Upper lobe of right lung (tissue), 1 donor: Measurements from ENCODE around the gene PKD2L1. TPM values are rescaled to one million over a fixed set of nuclear protein-coding genes. Genes with fewer than 3 reads are reported as not detected.

Experiments used
- ATAC-seq: fragments of 200-7000 bp; cut with Tn5 transposase; one replicate; pipeline ENCODE4 v1.9.1; 2020; ENCODE audit warnings: mild to moderate bottlenecking, moderate library complexity
- DNase-seq: peaks from one replicate; pipeline ENCODE4 v3.0.0-alpha.2; 2020
- H3K27ac ChIP-seq: fragments of 200-600 bp; one replicate; pipeline ENCODE4 v1.8.0; 2022
- H3K27me3 ChIP-seq: fragments of 200-600 bp; one replicate; pipeline ENCODE4 v1.8.0; 2022; ENCODE audit warnings: mild to moderate bottlenecking
- H3K36me3 ChIP-seq: fragments of 200-600 bp; one replicate; pipeline ENCODE4 v1.8.0; 2022
- H3K4me1 ChIP-seq: fragments of 200-600 bp; one replicate; pipeline ENCODE4 v1.8.0; 2022
- H3K4me3 ChIP-seq: fragments of 200-600 bp; one replicate; pipeline ENCODE4 v1.8.0; 2022; ENCODE audit warnings: mild to moderate bottlenecking
- H3K9me3 ChIP-seq: fragments of 200-600 bp; one replicate; pipeline ENCODE4 v1.8.0; 2022
- intact Hi-C: fragments of 100-400 bp; cut with DNase I; formaldehyde crosslinking; loops from one replicate; pipeline ENCODE4 v1.11.0; 2022
- total RNA-seq: library from RNA; stranded (reverse); fragmentation: NEBNext Ultra II Directional; extraction: Animal tissue kit (Norgen Biotek cat#: 25700); gene quantifications from one replicate; pipeline ENCODE4 v1.2.1, GENCODE V29; 2021
- TF ChIP-seq, protein P1 (sequence below): fragments of 200-600 bp; IDR thresholded peaks from one replicate; pipeline ENCODE4 v1.8.0; 2022; ENCODE audit warnings: antibody characterized with exemption
- donor health status: DM: no; HTN: yes; CAD: no; lungs with severe emphysema.

Gene PKD2L1
- total RNA-seq, 1 donor from 2014 or later: 2.1 TPM

DNA sequence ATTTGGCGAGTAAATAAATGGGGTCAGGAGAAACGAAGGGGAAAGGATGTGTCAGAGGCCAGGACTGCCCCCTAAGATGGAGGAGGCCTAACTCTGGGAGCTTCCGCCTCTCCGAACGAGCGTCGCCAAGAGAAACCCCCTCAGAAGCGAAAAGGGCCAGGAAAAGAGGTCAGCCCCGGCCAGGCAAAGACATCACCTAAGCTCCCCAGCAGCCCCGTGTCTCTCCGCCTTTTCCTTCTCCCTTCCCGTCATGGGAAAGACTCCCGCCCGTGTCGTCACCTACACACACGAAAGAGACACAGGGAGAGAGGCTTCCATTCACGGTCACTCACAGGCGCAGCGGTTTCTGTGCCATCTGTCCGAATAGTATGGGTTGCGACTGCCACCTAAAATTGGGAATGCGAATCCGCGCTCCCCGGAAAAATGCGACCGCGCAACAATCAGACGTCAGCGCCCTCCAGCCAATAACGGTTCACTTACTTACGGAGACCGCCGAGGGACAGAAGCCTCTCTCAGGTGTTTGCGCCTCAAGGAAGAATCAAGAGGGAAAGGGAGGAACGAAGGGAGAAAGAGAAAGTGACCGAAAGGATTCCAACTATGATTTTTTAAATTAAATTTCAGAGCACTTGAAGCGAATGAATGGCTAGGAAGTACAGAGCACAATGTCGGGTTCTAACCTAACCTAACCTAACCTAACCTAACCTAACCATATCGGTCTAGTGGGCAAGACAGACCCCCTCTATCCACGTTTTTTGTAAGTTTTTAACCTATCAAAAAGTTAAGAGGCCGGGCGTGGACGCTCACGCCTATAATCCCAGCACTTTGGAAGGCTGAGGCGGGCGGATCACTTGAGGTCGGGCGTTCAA, 62.6 kb downstream of the PKD2L1 start, which contains the start of gene CWF19L1:
CWF19L1 (minus strand) TSS at position 400 of the 866 bp plus-strand sequence; CDS start at position 355, 45 bp downstream.
- H3K36me3 ChIP-seq: no peaks in the 10 kb centered on the region
- H3K4me3 ChIP-seq: peak within 1 kb of the TSS; percentile 81
- DNase-seq (peak; percentile 92), ATAC-seq (peak; percentile 98)
- peak within 1 kb of the TSS; percentile 81 for H3K27ac ChIP-seq
- H3K9me3 ChIP-seq: no peaks in the 10 kb centered on the region
- TF ChIP-seq, protein P1, sequence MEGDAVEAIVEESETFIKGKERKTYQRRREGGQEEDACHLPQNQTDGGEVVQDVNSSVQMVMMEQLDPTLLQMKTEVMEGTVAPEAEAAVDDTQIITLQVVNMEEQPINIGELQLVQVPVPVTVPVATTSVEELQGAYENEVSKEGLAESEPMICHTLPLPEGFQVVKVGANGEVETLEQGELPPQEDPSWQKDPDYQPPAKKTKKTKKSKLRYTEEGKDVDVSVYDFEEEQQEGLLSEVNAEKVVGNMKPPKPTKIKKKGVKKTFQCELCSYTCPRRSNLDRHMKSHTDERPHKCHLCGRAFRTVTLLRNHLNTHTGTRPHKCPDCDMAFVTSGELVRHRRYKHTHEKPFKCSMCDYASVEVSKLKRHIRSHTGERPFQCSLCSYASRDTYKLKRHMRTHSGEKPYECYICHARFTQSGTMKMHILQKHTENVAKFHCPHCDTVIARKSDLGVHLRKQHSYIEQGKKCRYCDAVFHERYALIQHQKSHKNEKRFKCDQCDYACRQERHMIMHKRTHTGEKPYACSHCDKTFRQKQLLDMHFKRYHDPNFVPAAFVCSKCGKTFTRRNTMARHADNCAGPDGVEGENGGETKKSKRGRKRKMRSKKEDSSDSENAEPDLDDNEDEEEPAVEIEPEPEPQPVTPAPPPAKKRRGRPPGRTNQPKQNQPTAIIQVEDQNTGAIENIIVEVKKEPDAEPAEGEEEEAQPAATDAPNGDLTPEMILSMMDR: no peak
- intact Hi-C loops: no loop called here
- peaks cover 17% of the 10 kb centered on the region for H3K4me1 ChIP-seq
- no peaks in the 10 kb centered on the region for H3K27me3 ChIP-seq

DNA sequence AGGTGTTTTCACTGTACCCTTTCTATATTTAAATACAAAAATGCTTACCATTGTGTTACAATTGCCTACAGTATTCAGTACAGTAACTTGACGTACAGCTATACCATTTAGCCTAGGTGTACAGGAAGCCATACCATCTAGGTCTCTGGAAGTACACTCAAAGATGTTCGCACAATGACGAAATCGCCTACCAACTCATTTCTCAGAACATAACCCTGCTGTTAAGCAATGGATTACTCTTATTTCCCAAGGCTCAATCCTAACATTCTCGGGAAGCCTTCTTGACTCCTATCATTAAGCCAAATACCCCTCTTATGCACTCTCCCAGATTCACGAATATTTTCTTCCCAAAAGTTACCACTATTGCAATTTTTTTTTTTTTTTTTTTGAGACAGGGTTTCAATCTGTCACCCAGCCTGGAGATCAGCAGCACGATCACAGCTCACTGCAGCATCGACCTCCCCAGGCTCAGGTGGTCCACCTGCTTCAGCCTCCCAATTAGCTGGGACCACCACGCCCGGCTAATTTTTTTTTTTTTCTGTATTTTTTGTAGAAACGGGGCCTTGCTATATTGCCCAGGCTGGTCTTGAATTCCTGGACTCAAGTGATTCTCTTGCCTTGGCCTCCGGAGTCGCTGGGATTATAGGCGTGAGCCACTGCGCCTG, 64.1 kb downstream of the PKD2L1 start:
- H3K27ac ChIP-seq: no peak overlapping the region
- TF ChIP-seq, protein P1: no peak
- peaks cover 17% of the 10 kb centered on the region for H3K4me1 ChIP-seq
- DNase-seq (no peak), ATAC-seq (no peak)
- H3K4me3 ChIP-seq: no peak overlapping the region
- H3K27me3 ChIP-seq: no peaks in the 10 kb centered on the region
- H3K9me3 ChIP-seq: no peaks in the 10 kb centered on the region
- intact Hi-C loops: no loop called here
- H3K36me3 ChIP-seq: no peaks in the 10 kb centered on the region

DNA sequence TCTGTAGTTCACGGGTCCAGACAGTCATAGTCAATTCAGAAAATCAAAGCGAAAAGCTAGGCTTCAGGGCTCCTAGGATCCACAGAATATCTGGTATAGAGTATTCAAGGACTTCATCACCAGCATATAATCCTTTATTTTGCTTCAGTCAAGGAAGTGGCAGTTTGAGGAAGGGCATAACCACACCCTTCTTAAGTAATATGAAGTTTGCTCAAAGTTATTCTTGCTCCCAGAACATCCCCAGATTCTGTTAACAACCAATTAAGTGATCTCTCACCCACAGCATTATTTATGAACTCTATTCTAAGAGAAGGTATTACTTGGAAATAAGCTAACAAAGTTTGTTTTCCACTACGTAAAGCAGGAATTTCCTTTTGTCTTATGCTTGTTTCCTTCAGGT, 75.8 kb downstream of the PKD2L1 start:
- Histone ChIP-seq H3K4me3 (no peak overlapping the region), H3K4me1 (no peaks in the 10 kb centered on the region), H3K27me3 (no peaks in the 10 kb centered on the region), H3K36me3 (peaks cover 93% of the 10 kb centered on the region), H3K27ac (no peak overlapping the region), H3K9me3 (no peaks in the 10 kb centered on the region)
- DNase-seq: no peak
- ATAC-seq: no peak
- TF ChIP-seq, protein P1: no peak
- intact Hi-C loops: no loop called here

DNA sequence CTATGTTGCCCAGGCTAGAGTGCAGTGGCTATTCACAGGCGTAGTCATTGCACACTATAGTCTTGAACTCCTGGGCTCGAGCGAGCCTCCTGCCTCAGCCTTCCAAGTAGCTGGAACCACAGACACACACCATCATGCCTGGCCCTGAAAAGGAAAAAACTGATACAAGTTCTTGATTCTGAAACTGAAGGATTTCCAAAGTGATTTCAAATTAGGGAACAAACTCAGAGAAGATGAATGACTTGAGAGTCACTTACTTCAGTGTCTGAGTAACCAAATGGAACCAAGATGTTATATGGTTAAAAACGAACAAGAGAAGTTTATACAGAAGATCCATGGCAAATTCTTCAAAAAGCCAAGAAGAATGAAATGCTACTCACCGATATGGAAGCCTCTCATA, 77.0 kb downstream of the PKD2L1 start:
- intact Hi-C loops: no loop called here
- Histone ChIP-seq H3K4me1 (no peaks in the 10 kb centered on the region), H3K27ac (no peak overlapping the region), H3K27me3 (no peaks in the 10 kb centered on the region), H3K4me3 (no peak overlapping the region), H3K9me3 (no peaks in the 10 kb centered on the region), H3K36me3 (peaks cover 96% of the 10 kb centered on the region)
- no peak for DNase-seq
- no peak for ATAC-seq
- TF ChIP-seq, protein P1: no peak

DNA sequence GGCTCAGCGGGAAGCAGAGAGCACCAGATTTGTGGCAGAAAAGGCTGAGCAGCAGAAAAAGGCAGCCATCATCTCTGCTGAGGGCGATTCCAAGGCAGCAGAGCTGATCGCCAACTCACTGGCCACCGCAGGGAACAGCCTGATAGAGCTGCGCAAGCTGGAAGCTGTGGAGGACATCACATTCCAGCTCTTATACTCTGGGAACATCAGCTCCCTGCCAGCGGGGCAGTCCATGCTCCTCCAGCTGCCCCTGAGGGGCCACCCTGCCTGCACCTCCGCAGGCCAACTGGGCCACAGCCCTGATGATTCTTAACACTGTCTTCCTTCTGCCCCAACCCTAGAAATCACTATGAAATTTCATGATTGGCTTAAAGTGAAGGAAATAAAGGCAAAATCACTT, 81.2 kb downstream of the PKD2L1 start:
- ATAC-seq (no peak), DNase-seq (no peak)
- no peak overlapping the region for H3K27ac ChIP-seq
- intact Hi-C loops: no loop called here
- H3K4me3 ChIP-seq: no peak overlapping the region
- peaks cover 100% of the 10 kb centered on the region for H3K36me3 ChIP-seq
- TF ChIP-seq, protein P1: no peak
- no peaks in the 10 kb centered on the region for H3K9me3 ChIP-seq
- no peaks in the 10 kb centered on the region for H3K27me3 ChIP-seq
- no peaks in the 10 kb centered on the region for H3K4me1 ChIP-seq
